GM21423 (cell line): Measurements from ENCODE around the gene TMEM131.
"Not testable (repeated sequence)": the region's sequence is repeated elsewhere in the genome, so short reads cannot be mapped to it uniquely, and the experiment has no call there.

Experiments used
- ATAC-seq: cut with Tn5 transposase; IDR thresholded peaks from one replicate; pipeline ENCODE4 v1.9.1; 2021; ENCODE audit warnings: mild to moderate bottlenecking, moderate library complexity; ENCODE audit not compliant: unreplicated experiment

TMEM131 gene

DNA sequence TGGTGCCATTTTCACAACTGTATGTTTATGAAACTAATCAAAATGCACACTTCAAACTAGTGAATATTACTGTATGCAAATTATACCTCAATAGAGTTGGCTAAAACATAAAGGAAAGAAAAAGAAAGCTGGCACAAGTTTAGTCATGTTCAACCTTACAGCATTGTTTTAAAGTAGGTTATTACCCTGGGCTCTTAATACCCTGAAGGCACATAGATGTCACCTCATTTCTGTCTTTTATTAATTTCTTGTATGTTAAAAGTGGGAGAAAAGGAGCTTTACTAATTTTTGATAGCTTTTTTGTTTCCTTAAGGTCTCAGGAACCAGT lies 32.7 kb downstream of the TMEM131 start:
- ATAC-seq, result peak; percentile 33

DNA sequence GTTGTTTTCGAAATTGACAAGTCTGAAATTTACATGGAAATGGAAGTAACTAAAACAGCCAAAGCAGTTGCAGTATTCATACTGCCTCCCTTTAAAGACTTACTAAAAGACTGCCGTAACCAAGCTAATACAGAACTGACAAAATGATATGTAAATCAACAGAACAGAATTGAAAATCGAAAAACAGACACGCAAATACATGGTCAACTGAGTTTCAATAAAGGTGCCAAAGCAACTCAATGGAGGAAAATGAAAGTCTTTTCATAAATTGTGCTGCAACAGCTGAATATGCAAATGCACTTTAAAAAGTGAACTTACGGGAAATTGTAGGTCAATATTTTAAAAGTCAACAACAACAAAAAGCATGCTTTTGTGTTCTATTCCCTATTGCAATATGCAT lies 34.2 kb downstream of the TMEM131 start:
- ATAC-seq, result no peak

DNA sequence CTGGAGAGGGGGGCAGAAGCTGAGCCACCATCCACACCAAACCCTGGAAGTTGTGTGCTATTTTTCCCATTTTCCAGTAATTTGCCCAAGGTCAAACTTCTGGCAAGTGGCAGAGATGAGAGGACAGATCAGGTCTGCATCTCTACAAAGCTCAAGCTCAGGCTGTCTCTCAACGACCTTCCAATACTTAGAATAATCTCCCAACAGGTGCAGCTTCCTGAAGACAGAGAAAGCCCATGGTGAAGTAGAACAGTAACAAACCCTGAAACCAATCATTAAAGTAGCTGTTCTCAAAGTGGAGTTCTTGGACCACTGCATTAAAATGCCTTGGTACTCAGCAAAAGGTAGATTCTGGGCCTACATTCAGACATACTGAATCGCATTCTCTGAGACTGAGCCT lies 37.6 kb downstream of the TMEM131 start:
- ATAC-seq, result no peak

DNA sequence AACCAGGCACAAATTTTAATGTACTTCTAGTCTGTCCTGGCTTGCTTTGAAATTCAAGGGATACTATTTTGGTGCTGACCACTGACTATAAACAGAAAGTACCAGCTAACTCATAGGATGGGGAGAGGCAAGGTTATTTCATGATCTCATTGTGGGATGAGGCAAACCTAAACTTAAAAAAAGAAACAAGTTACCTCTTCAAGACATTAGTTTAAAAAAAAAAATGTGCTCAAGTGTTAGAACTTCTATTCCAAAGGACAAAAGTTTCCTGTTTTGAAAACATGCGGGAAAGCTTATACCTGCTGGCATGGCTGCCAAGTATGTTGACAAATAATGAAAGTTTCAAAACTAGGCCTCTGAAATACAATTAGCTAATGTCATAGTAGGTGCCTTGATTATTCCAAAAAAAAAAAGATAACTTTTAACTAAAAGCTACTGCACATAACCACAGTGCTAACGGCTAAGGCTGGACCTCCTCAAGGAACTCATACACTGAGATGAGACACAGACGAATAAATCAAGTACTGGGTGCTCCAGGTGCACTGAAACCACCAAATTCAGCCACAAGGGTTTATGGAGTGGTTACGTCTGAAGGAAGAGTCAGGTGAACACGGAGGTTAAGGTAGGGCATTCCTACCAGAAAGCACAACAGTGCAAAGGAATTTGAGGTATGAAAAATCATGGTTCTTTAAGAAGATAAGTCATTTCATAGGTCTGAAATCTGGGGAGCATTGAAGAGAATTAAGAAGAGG lies 38.1 kb downstream of the TMEM131 start:
- ATAC-seq, result no peak

DNA sequence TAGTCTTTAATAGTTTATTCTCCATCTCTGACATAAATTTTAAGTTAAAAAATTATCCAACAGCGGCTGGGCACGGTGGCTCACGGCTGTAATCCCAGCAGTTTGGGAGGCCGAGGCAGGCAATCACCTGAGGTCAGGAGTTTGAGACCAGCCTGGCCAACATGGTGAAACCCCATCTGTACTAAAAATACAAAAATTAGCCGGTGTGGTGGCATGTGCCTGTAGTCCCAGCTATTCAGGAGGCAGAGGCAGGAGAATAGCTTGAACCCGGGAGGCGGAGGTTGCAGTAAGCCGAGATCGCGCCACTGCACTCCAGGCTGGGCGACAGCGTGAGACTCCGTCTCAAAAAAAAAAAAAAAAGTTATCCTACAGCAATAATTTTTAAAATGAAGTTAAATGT lies 39.0 kb downstream of the TMEM131 start:
- ATAC-seq, result not testable (repeated sequence)

DNA sequence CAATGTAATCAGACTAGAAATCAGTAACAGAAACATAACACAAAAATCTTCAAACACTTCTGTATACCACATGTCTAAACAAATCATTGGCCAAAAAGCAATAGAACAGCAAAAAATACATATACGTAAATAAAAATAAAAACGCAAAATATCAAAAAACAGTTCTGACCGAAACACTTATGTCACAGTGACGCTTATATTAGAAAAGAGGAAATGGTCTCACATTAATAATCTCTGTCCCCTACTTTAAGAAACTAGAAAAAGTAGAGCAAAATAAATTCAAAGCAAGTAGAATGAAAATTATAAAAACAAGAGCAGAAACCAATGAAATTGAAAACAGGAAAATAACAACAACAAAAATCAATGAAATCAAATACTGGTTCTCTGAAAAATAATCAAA lies 41.9 kb downstream of the TMEM131 start:
- no peak for ATAC-seq

DNA sequence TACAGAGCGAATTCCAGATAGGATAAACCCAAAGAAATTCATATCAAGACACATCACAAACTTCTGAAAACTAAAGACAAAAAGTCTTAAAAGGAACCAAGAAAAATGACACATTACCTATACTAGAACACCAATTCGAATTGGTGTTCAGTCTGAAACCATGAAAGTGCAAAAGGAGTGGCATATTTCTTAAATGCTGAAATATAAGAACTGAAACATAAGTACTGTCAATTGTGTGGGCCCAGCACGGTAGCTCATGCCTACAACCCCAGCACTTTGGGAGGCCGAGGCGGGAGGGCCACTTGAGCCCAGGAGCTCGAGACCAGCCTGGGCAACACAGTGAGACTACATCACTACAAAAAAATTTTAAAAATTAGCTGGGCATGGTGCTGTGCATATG lies 43.4 kb downstream of the TMEM131 start:
- no peak for ATAC-seq

DNA sequence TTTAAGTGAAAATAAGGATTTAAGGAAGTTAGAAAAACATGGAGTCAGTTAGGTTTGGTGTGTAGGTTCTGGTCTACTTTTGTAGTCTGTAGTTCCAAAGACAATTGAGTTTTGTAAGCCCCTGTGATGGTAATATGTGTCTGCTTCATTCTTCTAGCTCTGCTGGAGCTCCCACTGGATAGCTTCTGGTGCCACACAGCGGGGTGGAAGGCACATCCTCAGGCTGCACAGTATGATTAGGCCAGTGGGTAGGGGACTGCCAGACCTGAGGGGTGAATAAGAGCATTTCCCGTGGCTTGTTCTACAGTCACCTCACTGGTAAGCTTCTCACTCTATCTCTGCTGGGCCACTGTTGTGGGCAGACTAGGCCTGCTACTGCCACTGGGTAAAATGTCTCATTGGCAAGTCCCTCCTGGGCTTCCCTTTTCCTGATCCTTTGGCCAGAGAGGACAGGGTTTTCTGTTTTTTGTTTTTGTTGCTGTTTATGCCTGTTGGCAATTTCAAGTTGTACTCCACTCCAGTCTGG lies 44.5 kb downstream of the TMEM131 start:
- ATAC-seq, result no peak

DNA sequence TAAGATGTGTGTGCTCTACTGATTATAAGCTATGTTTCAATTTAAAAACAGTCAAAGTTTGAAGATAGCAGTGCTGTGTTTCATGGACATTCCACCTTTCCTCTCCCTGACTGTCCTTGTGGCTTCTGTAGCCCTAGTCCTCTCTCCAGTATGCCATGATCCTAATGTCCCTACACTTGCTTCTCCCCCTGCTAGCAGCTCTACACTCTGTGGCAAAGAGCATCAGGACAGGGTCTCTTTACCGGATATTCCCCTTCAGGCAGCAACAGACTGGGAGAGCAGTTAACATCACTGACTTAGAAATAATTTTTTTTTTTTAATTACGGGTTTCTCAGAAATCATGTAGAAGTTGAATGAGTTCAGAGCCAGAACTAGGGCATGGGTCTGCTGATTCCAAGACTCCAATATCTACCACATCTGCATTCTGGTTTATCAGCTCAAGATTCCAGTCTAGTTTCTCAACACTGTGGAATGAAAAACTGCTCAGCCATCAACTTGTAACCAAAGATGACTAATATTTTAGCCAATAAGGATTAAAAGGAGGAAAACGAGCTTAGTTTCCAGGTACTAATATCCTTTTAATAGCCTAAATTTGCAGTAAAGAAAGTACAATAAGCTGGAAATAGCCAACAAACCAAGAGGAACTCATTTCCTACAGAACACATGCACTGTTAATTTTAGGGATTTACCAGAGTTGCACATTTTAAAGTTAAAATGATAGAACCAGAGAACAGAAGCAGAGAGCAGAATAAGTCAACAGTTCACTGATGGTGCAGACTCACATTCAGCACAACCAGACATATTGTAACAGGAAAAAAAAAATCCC lies 45.2 kb downstream of the TMEM131 start:
- no peak for ATAC-seq

DNA sequence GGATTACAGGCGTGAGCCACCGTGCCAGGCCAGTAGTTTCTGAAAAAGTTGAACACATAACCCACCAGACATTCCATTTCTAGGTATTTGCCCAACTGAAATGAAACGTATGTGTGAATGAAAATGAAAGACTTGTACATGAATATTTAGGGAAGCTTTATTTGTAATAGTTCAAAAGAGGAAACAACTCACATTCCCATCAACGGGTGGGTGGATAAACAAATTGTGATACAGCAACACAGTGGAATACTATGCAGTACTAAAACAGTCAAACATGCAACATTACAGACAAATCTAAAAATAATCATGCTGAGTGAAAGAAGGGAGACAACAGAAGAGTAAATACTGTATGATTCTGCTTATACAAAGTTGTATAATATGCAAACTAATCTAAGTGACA lies 46.8 kb downstream of the TMEM131 start:
- ATAC-seq, result no peak

DNA sequence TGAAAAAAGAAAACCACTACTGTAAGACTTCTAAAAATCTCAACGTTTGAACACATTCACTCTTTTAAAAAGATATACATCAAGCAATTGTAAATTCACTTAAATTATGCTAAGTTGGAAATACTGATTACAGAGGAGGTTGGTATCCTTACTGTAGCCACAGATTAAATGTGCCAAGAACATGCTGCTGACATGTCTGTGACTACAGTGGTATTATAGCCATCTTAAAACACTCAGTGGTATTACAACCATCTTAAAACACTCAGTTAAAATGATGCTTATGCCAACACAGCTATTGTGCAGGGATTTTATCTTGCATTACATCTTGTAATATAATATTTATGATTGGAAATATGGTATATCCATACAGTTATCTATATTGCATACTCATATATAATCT lies 50.0 kb downstream of the TMEM131 start:
- no peak for ATAC-seq

DNA sequence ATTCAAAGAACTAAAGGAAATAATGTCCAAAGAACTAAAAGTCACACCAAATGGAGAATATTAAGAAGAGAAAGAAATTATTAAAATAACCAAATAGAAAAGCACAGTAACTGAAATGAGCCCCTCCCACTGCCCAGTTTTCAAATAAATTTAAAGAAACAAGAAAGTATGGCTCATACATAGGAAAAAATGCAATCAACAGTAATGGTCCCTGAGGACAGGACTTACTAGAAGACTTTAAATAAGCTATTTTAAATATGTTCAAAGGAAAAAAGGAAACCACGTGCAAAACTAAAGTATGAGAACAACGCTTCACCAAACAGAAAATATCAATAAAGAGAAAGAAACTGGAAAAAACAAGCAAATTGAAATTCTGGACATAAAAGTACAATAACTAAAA lies 58.9 kb downstream of the TMEM131 start:
- no peak for ATAC-seq

DNA sequence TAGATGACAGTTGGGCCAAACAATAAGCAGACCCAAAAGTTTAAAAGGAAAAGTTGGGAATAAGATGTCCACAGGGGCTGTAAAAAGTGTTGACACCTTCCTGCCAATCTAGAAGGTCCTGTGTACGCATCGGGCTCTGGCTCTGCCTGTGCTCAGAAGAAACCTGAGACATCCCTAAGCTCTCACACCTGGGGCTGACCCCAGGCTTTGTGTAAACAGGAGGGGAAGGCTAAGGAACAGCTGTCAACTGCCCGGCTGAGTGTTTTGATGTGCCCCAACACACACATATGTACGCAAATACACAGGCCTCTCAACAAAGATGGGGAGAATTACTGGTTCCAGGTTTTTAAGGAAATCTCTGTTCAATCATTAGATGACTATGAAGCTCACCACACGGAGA lies 59.5 kb downstream of the TMEM131 start:
- no peak for ATAC-seq

DNA sequence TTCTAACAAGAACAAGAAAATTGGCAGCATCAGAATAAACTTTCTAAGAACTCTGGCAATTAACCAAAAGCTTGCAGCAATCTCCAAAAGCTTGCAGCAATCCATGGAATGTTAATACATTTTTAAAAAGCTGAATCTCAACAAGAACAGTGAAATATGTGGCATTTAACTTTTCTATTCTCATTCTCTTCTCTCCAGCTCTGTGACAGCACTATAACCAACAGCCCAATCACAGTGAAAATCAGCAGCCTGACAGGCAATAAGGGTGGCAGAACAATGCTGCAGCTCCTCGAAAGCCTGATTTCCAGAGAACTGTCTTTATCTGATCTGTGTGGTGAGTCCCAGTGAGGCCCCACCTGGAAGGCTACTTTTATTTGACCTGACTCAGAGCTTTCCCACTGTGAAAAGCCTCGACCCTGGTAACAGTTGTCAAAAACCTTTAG lies 60.0 kb downstream of the TMEM131 start:
- ATAC-seq, result no peak

DNA sequence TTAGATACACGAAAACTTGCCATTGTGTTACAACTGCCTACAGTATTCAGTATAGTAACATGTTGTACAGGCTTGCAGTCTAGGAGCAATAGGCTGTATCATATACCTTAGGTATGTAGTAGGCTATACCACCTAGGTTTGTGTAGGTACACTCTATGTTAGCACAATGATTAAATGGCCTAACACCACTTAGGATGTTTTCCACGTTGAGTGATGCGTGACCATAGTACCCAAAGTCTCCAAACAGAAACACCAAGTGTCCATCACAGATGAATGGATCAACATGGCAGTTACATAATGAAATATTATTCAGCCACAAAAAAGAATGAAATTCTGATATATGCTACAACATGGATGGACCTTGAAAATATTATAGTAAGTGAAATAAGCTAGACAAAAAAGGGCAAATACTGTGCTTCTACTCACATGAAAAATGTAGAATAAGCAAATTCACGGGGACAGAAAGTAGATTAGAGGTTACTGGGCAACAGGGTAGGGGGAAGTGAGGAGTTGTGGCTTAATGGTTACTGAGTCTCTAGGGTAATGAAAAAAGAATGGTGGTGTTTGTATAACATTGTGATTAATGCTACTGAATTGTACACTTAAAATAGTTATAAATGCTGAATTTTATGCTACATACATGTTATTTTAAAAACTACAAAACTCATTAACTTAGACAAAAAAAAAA lies 62.6 kb downstream of the TMEM131 start:
- ATAC-seq, result peak; percentile 60

DNA sequence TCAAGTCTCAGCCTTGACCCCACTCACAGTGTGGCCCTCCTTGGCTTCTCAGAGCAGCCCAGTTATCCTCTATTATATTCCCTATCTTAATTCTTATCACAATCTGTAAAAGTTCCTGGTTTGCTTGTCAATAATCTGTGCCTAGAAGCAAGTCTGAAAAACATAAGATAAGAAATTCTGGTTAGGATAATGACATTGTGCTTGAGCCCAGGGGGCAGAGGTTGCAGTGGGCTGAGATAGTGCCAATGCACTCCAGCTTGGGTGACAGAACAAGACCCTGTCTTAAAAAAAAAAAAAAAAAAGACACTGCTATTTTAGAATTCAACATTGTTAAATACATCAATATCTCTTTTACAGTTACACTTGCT lies 63.9 kb downstream of the TMEM131 start:
- no peak for ATAC-seq

DNA sequence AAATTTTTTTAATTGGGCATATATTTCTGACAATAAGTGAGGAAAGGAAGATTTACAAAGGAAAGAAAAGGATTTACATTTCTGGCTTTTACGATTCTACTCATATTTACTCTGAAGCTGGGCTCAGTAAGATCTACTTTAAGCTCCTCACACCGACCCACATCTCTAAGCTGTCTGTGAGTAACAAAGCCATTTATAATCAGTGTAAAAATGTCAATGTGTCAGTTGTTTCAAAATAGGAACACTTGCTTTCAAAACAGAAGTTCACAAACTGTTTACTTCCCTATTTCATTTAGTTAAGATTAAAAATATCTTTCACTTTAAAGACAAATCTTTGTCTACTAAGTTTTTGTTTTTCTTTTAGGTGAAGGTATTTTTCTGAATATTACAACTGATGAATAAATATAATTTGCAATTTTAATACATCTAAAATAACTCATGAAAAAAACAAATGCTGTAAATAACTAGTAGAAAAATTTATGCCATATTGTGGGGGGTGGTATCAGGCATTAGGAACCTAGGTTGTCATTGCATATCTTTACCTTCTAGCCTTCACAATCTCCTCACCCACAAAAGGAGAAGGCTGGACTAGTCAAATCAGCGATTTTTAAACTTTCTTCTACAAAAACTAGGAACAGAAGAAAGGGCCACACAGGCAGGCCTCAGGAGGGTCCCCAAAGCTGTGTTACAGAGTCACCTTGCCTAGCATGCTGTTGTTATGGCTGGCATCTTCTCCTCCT lies 64.5 kb downstream of the TMEM131 start:
- ATAC-seq, result no peak

DNA sequence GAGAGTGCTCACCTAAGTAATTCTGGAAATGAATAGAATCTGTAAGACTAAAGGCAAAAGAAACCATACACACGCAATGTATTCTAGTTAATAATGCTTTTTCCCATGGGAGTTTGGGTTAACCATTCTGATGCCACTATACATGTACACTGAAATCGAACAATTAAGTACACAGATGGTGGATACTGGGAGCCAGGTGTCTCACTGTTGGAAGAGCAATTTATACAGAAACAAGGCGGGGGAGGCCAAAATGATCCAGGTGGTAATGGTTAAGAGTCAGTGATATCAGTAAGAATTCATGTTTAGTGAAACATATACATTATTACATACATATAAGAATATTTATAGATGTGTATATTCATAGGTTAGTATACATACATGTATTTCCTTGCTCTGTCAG lies 67.2 kb downstream of the TMEM131 start:
- ATAC-seq, result no peak

DNA sequence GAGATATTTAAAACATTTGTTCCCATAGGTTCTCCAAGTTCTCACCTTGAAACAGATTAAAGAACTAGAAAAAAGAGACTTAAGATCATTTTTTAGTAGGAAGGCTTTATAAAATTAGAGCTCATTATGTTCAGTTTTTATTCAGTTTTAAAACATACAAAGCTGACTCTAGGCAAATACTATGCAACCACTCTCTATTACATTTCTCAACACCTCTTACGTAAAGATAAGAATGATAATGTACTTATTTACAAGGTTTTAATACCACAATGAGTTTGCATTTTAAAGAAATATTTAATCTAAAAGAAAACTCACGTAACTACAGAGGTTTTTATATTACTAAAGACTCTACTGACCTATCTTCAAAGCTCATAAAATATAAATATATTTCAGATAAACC lies 68.8 kb downstream of the TMEM131 start:
- ATAC-seq, result no peak

DNA sequence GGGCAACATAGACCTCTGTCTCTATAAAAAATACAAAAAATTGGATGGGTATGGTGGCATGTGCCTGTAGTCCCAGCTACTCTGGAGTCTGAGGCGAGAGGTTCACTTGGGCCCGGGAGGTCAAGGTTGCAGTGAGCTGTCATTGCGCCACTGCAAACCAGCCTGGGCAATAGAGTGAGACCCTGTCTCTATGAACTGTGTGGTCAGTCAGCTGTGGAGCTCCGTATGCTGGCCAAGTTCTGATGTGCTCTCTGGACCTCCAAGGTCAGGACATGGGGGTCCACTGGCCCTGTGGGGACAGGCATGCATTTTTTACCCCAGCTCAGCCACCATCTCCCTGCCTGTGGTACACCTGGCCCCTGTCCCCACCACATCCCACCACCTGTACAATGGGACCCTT lies 71.6 kb downstream of the TMEM131 start:
- ATAC-seq, result no peak

DNA sequence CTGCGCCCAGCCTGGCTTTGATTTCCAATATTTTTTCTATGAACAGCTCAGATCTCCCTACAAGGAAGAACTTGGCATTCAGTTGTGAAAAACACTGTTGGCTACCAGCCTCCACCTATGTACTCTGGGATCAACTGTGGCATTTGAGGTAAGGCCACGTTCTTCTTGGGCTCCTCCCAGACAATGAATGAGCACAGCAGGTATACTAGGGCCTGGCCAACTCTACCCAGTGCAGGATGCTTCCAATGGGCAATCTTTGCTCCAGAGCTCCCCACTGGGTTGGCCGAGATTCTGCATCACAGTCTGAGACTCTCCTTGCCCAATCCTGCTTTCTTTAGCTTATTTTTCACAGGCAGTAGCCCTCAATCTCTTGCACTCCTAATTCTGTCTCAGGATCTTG lies 75.9 kb downstream of the TMEM131 start:
- ATAC-seq, result no peak
